GM21825 (cell line): Measurements from ENCODE around the gene SDE2.
"Not testable (repeated sequence)": the region's sequence is repeated elsewhere in the genome, so short reads cannot be mapped to it uniquely, and the experiment has no call there.

ENCODE experiments used
- ATAC-seq: cut with Tn5 transposase; IDR thresholded peaks from one replicate; pipeline ENCODE4 v1.9.1; 2021; ENCODE audit warnings: mild to moderate bottlenecking, moderate library complexity; ENCODE audit not compliant: unreplicated experiment

SDE2 gene

GRCh38 chr1:225979421-225979820 is 19.7 kb downstream of the SDE2 start:
- no peak for ATAC-seq

GRCh38 chr1:225977937-225978748 is 21.0 kb downstream of the SDE2 start:
- ATAC-seq: peak; percentile 53

- not testable (repeated sequence) for ATAC-seq
Measured at GRCh38 chr1:225975146-225975545, 24.0 kb downstream of the SDE2 start.

- ATAC-seq: no peak
Measured at GRCh38 chr1:225974454-225974853, 24.7 kb downstream of the SDE2 start.

GRCh38 chr1:225973158-225973557 is 26.0 kb downstream of the SDE2 start:
- no peak for ATAC-seq

- no peak for ATAC-seq
Measured at GRCh38 chr1:225972344-225973152, 26.6 kb downstream of the SDE2 start.

GRCh38 chr1:225970592-225971157 is 28.5 kb downstream of the SDE2 start:
- ATAC-seq: not testable (repeated sequence)

GRCh38 chr1:225969751-225970150 is 29.4 kb downstream of the SDE2 start:
- ATAC-seq: not testable (repeated sequence)

- no peak for ATAC-seq
Measured at GRCh38 chr1:225965231-225965630, 33.9 kb downstream of the SDE2 start.

GRCh38 chr1:225963735-225964530 is 35.2 kb downstream of the SDE2 start:
- ATAC-seq: no peak

GRCh38 chr1:225962440-225962975 is 36.6 kb downstream of the SDE2 start:
- peak; percentile 81 for ATAC-seq

GRCh38 chr1:225961659-225962439 is 37.3 kb downstream of the SDE2 start:
- no peak for ATAC-seq

- no peak for ATAC-seq
Measured at GRCh38 chr1:225958041-225958440, 41.1 kb downstream of the SDE2 start.

- ATAC-seq: no peak
Measured at GRCh38 chr1:225954753-225955152, 44.4 kb downstream of the SDE2 start.

- no peak for ATAC-seq
Measured at GRCh38 chr1:225953315-225953714, 45.8 kb downstream of the SDE2 start.

GRCh38 chr1:225950905-225951497 is 48.1 kb downstream of the SDE2 start:
- ATAC-seq: no peak

GRCh38 chr1:225949041-225949440 is 50.1 kb downstream of the SDE2 start:
- no peak for ATAC-seq

- ATAC-seq: no peak
Measured at GRCh38 chr1:225946803-225947202, 52.3 kb downstream of the SDE2 start.

GRCh38 chr1:225946082-225946620 is 53.0 kb downstream of the SDE2 start:
- ATAC-seq: no peak
